Parathyroid adenoma (tissue), 2 donors: Measurements from ENCODE around the gene NBPF9.
"Not testable (repeated sequence)": the region's sequence is repeated elsewhere in the genome, so short reads cannot be mapped to it uniquely, and the experiment has no call there.

Experiments
- H2AFZ ChIP-seq: fragments of 300-600 bp; sonication (generic); one replicate; pipeline ENCODE4 v1.7.0; 2017; ENCODE audit warnings: antibody characterized with exemption, mild to moderate bottlenecking
- H3K27ac ChIP-seq: fragments of 300-600 bp; sonication (generic); one replicate; pipeline ENCODE4 v1.7.0; 2017
- H3K27me3 ChIP-seq: fragments of 300-600 bp; sonication (generic); one replicate; pipeline ENCODE4 v1.7.0; 2017; ENCODE audit warnings: low read length; ENCODE audit not compliant: control insufficient read depth, insufficient read depth
- H3K36me3 ChIP-seq: fragments of 300-600 bp; sonication (generic); one replicate; pipeline ENCODE4 v1.7.0; 2017; ENCODE audit warnings: low read length; ENCODE audit not compliant: control insufficient read depth, insufficient read depth
- H3K4me1 ChIP-seq: fragments of 300-600 bp; sonication (generic); one replicate; pipeline ENCODE4 v1.7.0; 2017; ENCODE audit warnings: control low read depth
- H3K4me2 ChIP-seq: fragments of 300-600 bp; sonication (generic); one replicate; pipeline ENCODE4 v1.7.0; 2017; ENCODE audit warnings: low read length
- H3K4me3 ChIP-seq: fragments of 300-600 bp; sonication (generic); one replicate; pipeline ENCODE4 v1.7.0; 2017; ENCODE audit warnings: low read depth, low read length
- H3K79me2 ChIP-seq: fragments of 300-600 bp; sonication (generic); one replicate; pipeline ENCODE4 v1.7.0; 2017; ENCODE audit warnings: control low read depth
- H3K9ac ChIP-seq: fragments of 300-600 bp; sonication (generic); one replicate; pipeline ENCODE4 v1.7.0; 2017; ENCODE audit warnings: mild to moderate bottlenecking
- H3K9me3 ChIP-seq: fragments of 300-600 bp; sonication (generic); one replicate; pipeline ENCODE4 v1.7.0; 2017; ENCODE audit warnings: low read length; ENCODE audit not compliant: control insufficient read depth
- donor health status: primary hyperparathyroidism.

NBPF9 gene

DNA sequence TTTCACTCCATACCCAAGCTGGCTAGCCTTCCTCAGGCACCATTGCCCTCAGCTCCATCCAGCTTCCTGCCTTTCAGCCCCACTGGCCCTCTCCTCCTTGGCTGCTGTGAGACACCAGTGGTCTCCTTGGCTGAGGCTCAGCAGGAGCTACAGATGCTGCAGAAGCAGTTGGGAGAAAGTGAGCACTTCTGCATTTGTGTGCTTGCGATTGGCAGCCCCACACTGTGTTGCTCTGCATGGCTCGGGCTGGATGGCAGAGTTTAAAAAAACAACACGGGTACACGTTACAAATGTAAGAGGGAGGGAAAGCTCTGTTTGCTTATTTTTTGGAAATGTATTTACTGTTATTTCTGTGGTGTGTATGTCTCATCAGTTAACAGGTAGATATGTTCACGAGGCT is 90.8 kb downstream of the NBPF9 start:
- not testable (repeated sequence) for H3K36me3 ChIP-seq

GRCh38 chr1:149009761-149010160 is 93.6 kb downstream of the NBPF9 start:
- H3K27ac ChIP-seq, H3K27me3 ChIP-seq, H3K4me2 ChIP-seq, H3K4me3 ChIP-seq, H3K79me2 ChIP-seq, H3K9me3 ChIP-seq, H2AFZ ChIP-seq, H3K36me3 ChIP-seq, H3K9ac ChIP-seq, H3K4me1 ChIP-seq: not testable (repeated sequence)

More for the DNA sequence above, 90.8 kb downstream of the NBPF9 start:
- H3K9me3 ChIP-seq, H2AFZ ChIP-seq, H3K9ac ChIP-seq, H3K4me1 ChIP-seq, H3K27me3 ChIP-seq, H3K79me2 ChIP-seq, H3K4me2 ChIP-seq, H3K27ac ChIP-seq, H3K4me3 ChIP-seq: not testable (repeated sequence)

DNA sequence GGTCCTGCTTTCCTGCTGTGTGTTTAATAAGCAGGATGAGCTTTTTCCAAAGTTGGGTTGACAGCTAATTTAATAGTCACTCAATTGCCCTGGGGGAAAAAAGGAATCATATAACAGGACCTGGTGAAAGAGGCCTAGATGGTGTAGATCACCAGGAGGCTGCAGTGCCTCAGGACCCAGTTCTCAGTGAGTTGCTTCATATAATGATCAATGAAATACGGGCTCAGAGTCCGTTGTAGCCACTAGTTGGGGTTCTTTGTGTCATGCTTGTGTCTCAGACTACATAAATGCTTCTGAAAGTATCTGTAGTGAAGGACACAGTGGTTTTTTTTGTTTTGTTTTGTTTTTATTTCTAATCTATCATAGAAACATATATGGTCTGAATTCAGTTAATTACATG is 94.6 kb downstream of the NBPF9 start:
- not testable (repeated sequence) for H3K36me3 ChIP-seq, H3K4me1 ChIP-seq, H3K9ac ChIP-seq, H3K4me3 ChIP-seq, H3K4me2 ChIP-seq, H3K79me2 ChIP-seq, H3K9me3 ChIP-seq, H2AFZ ChIP-seq, H3K27me3 ChIP-seq, H3K27ac ChIP-seq

GRCh38 chr1:149008326-149008725 is 95.0 kb downstream of the NBPF9 start:
- not testable (repeated sequence) for H3K9ac ChIP-seq, H3K36me3 ChIP-seq, H2AFZ ChIP-seq, H3K27ac ChIP-seq, H3K4me2 ChIP-seq, H3K9me3 ChIP-seq, H3K79me2 ChIP-seq, H3K27me3 ChIP-seq, H3K4me3 ChIP-seq, H3K4me1 ChIP-seq
